HL-60/S4 treated with retinoic acid at 250 ng/mL for 4 days and 3 days (cell line): ENCODE results near the gene PARVB.

Experiments used
- in situ Hi-C: fragments of 300-500 bp; cut with MboI; formaldehyde crosslinking; loops from 2 replicates; pipeline ENCODE4 v1.7.0; 2022; ENCODE audit warnings: low sequenced_read_pairs

The PARVB gene

DNA sequence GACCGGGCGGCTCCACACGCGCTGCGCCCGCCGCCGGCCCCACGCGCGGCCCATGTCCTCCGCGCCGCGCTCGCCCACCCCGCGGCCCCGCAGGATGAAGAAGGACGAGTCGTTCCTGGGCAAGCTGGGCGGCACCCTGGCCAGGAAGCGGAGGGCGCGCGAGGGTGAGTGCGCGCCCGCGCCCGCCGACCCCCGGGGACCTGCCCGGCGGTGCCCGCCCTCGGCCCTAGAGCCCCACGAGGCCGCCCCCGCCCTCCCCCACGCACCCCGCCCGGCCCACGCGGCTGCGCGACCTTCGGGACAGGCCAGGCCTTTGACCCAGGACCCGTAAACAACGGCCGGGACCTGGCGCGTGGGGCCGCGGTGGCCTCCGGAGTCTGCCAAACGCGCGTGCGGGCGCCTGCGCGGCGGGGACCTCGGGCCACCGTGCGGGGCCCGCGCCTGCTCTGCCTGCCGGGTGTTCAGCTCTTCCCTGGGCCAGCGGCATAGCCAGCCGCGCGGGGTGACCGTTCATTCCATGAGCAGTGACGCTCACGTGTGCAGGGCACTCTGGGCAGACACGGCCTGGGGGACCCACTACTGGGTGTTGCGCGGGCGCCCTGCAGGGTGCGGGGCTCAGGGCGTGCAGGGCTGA, at the start of gene PARVB:
Gene PARVB, plus strand, starts transcription at position 15 of the 634 bp plus-strand sequence. Its CDS starts 38 bp downstream, at position 53.
- in situ Hi-C loops, result no loop called here

DNA sequence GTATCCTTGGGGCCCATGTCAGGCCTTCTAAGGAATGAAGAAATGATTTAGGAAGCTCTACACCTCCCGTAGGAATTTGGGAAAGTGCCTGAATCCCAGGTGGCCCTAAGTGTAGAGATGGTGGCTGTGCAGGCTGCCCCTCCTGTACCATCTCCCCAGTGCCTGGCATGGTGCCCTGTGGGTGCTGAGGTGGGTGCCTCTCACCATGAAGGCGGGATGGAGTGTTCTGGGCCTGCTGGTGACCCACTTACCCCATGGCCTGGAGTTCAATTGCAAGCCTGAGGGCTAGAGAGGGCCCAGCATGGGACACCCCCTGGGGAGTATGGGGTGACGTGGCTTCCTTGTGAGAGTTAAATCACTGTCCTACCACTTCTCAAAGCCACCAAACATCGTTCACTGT, 49.1 kb upstream of the PARVB start:
- in situ Hi-C loops, result no loop called here

DNA sequence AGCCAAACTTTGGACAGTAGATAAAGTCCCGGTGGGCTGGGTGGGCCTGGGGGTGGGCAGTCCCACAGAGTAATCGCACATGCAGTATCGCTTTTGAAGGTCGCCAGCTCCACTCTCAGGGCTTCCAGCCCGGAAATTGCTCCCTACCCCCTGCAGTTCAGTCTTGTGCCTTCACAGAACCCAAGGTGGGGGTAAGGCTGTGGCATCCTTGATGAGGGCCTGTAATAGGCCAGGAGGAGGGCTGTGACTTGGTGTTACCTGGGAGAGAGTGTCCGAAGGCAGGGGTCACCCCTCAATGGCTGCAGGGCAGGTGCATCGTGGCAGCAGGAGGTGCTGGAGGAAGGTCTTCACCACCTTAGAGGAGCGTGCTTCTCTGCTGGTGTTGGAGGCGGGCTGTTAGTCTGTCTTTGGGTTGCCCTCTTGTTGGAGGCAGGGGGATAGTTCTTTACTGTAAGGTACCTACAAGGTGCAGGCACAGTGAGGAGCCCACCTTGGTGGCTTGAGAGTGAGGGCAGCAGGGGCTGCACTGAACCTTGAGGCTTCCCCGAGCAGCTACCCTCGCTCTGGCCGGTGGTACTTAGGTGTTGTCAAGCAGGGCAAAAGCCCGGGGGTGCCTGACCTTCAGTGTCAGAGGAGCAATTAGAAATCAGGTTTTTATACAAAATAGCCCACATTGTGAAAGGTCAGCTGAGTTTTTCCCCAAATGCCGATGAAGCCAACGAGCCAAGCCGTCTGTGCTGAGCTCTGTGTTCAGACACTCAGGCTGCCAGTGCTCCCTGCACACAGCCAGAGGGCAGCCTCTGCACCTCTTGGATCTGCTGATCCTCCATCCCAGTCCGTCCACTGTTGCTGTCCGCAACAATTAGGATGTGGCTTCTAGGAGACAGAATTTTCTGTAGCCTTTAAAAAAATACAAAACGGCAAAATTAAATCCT, 47.0 kb upstream of the PARVB start:
- in situ Hi-C loops, result no loop called here

- in situ Hi-C loops, result no loop called here
Measured at GRCh38 chr22:43978558-43978957, 45.5 kb upstream of the PARVB start.

- in situ Hi-C loops, result no loop called here
Measured at GRCh38 chr22:43980579-43980978, 43.5 kb upstream of the PARVB start.

GRCh38 chr22:43980996-43981395, 43.1 kb upstream of the PARVB start:
- in situ Hi-C loops, result no loop called here

DNA sequence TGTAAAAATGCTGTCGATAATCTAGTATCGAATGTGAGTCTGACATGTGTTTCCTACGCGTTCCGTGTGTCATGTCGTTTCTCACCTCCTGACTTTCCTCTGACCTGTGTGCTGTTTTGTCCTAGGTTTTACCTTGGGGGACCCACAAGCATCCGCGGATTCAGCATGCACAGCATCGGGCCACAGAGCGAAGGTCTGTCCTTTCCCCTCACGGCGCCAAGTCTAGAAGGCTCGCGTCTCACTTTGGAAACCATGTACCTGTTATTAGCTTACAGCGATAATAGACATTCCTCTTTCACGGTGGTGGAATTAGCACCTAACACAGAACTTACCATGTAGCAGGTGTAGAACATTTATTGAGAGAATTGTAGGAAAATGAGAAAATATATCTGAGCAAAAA, 40.3 kb upstream of the PARVB start:
- in situ Hi-C loops, result no loop called here

- in situ Hi-C loops, result no loop called here
Measured at GRCh38 chr22:43985532-43985931, 38.6 kb upstream of the PARVB start.

DNA sequence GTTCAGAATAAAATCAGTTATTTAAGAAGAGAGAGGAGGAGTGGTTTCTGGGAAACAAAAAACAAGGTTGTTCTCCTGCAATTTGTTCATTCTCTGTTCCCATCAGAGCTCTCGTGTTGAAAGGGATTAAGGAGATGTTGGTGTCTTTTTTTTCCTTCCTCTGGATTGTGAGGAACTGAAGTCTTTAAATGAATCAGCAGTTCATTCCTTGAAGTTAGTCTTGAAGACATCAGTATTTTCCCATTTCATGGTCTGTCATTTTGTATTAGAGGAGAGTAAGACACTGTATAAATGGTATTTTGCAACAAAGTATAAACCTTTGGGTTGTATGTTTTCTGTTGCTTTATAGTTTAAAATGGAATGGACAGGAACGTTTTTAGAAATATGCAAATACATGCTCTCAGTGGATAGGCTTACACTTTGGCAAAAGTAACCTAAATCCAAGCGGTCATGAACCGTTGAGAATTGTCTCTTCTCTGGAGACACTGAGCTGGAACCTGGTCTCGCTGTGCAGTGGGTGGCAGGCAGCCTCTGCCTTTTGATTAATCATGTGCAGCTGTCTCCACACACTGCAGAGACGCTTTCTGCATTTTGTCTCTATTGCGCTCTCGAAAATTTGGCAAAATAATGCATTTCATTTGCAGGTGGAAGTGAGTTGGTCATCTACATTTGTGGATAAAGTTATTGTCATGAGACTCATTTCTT, 35.8 kb upstream of the PARVB start:
- in situ Hi-C loops, result no loop called here

DNA sequence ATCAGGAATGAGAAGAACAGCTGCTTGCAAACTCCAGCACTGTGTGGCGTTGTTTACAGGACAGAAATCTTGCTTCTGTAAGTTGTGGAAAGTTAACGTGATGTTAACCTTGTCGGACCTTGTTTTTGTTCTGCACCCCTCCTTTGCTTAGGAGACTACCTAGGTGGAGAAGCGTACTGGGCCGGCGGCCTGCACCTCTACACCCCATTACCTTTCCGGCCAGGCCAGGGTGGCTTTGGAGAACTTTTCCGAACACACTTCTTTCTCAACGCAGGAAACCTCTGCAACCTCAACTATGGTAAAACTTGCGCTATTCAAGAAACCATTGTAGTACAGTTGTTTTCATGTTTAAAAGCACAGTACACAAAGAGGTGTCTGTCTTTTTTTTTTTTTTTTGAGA, 35.1 kb upstream of the PARVB start:
- in situ Hi-C loops, result no loop called here

DNA sequence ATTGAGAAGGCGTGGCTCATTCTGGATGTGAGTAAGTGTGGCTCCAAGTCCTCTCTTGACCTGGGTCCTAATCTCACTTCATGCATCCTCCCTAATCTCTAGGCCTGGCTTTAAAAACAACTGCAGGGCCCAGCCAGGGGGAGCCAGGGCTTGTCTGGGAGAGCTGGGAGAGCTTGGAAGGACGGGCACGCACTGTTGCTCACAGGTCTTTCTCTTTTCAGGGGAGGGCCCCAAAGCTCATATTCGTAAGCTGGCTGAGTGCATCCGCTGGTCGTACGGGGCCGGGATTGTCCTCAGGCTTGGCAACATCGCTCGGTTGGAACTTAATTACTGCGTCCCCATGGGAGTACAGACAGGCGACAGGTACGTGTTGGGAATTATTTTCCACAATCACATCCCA, 34.1 kb upstream of the PARVB start:
- in situ Hi-C loops, result loop anchor here (10.0 kb wide), 1 partner anchor 635 kb away; no protein-coding TSS in a partner anchor

DNA sequence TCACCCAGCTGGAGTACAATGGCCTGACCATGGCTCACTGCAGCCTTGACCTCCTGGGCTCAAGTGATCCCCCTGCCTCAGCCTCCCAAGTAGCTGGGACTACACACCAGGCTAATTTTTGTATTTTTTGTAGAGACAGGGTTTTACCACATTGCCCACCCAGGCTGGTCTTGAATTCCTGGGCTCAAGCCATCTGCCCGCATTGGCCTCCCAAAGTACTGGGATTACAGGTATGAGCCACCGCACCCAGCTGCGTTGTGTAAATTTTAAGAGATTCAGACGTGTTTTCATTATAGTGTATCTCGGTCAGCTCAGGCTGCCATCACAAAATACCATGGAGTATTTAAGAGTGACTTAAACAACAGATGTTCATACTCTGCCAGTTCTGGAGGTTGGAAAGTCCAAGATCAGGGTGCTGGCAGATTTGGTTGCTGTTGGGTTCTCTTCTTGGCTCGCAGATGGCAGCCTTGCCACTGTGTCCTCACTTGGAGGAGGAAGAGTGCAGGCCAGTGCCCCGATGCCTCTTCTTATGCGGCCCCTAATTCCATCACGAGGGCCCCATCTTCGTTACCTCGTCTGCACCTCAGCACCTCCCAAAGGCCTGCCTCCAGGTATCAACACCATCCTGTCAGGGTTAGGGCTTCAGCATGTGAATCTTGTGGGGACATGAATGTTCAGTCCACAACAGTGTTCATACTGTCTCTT, 32.6 kb upstream of the PARVB start:
- in situ Hi-C loops, result loop anchor here (10.0 kb wide), 1 partner anchor 633 kb away; no protein-coding TSS in a partner anchor

- in situ Hi-C loops, result loop anchor here (10.0 kb wide), 1 partner anchor 632 kb away; no protein-coding TSS in a partner anchor
Measured at GRCh38 chr22:43992331-43992821, 31.7 kb upstream of the PARVB start.

- in situ Hi-C loops, result loop anchor here (10.0 kb wide), 1 partner anchor 632 kb away; no protein-coding TSS in a partner anchor
Measured at GRCh38 chr22:43993072-43993760, 30.9 kb upstream of the PARVB start.

DNA sequence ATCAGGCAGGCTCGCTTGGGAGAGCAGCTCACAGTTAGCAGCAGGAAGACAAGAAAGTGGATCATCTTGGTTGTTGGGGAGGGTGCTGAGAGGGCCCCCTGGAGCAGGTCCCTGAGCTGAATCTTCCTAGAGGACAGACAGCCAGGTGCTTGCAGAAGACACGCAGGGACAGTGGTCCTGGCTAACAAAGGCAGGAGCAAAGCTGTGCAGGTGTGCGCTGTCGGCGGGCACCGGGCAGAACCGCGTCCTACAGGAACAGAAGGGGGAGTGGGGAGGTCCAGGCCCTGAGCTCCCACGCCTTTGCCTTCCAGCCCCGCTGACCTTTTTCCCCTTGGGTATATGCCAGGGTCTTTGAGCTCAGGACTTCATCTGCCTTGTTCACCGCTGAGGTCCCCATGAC, 30.1 kb upstream of the PARVB start:
- in situ Hi-C loops, result loop anchor here (10.0 kb wide), 1 partner anchor 631 kb away; no protein-coding TSS in a partner anchor

DNA sequence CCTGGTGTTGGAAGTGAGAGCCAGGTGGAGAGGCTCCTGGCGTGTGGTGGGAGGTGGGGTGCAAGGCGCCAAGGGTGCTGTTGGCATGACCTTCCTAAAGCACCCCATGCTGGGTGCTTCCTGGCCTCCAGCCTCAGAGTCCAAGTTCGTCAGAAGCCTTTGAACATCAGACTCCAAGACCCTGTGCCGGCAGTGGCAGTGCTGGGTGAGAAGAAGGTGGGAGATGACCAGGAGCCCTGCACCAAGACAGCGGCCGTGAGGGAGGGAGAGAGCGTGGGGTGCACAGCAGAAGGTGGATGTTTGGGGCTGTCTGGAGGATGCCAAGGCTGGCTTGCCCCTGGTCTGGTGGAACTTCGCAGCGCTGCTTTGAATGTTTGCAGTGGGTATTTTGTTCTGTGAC, 29.7 kb upstream of the PARVB start:
- in situ Hi-C loops, result loop anchor here (10.0 kb wide), 1 partner anchor 630 kb away; no protein-coding TSS in a partner anchor

- in situ Hi-C loops, result loop anchor here (10.0 kb wide), 1 partner anchor 630 kb away; no protein-coding TSS in a partner anchor
Measured at GRCh38 chr22:43995057-43995685, 28.9 kb upstream of the PARVB start.

DNA sequence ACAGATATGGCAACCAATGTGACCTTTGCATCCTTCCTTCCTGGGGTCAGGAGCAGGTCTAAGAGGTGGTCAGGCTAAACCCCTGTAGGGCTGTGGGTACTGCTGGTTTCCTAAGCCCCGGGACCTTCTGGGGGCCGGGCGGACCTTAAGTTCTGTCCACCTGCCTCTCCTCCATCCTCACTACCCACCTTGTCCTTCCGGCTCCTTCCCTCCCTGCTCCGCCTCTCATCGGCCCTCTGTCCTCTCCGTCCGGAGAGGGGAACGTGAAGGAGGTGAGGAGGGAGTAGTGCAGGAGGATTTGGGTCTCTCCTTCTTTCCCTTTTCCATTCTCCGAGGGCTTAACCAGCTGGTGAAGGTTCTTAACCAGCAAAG, 28.3 kb upstream of the PARVB start:
- in situ Hi-C loops, result loop anchor here (10.0 kb wide), 1 partner anchor 629 kb away; no protein-coding TSS in a partner anchor
